Upper lobe of left lung (tissue), 6 donors: ENCODE measurements around the gene NELFE. TPM values are rescaled to one million over a fixed set of nuclear protein-coding genes. Genes with fewer than 3 reads are reported as not detected.
"Not testable (repeated sequence)": the region's sequence is repeated elsewhere in the genome, so short reads cannot be mapped to it uniquely, and the experiment has no call there.

Experiments
- ATAC-seq, 2 donors: fragments of 200-7000 bp; cut with Tn5 transposase; one replicate each; pipeline ENCODE4 v1.9.1; 2022; ENCODE audit warnings: mild to moderate bottlenecking in 2 of 2, moderate library complexity in 2 of 2; ENCODE audit not compliant: low FRiP score in 2 of 2
- DNase-seq, 2 donors: peaks; one replicate each; pipeline ENCODE4 v3.0.0-alpha.2; 2019 to 2020
- H3K27ac ChIP-seq, 4 donors: fragments of 200-600 bp; sonication (generic); one replicate each; pipeline ENCODE4 v1.5.1; 2016 to 2019
- H3K27me3 ChIP-seq, 4 donors: fragments of 200-600 bp; sonication (generic); one replicate each; pipeline ENCODE4 v1.5.1; 2017 to 2019
- H3K36me3 ChIP-seq, 4 donors: fragments of 200-600 bp; sonication (generic); one replicate each; pipeline ENCODE4 v1.5.1; 2016 to 2019
- H3K4me1 ChIP-seq, 4 donors: fragments of 200-600 bp; sonication (generic); one replicate each; pipeline ENCODE4 v1.5.1; 2018 to 2019
- H3K4me3 ChIP-seq, 4 donors: fragments of 200-600 bp; sonication (generic); one replicate each; pipeline ENCODE4 v1.5.1; 2017 to 2019; ENCODE audit warnings: mild to moderate bottlenecking in 2 of 4, moderate library complexity in 1 of 4
- H3K9me3 ChIP-seq, 4 donors: fragments of 200-600 bp; sonication (generic); one replicate each; pipeline ENCODE4 v1.5.1; 2018 to 2019
- CTCF ChIP-seq, 6 experiments: fragments of 450-650 bp in 4 of 6; fragments of 200-600 bp in 2 of 6; sonication (generic) in 2 of 6; IDR thresholded peaks; one replicate each; pipeline ENCODE4 v1.5.1; 2016 to 2019; ENCODE audit warnings: antibody characterized with exemption in 6 of 6
- EP300 ChIP-seq, 4 donors: sonication (generic); formaldehyde crosslinking; IDR thresholded peaks; one replicate each; pipeline ENCODE4 v1.5.1; 2017; ENCODE audit warnings: antibody characterized with exemption in 4 of 4, control low read depth in 2 of 4
- POLR2A ChIP-seq, 4 donors: fragments of 450-650 bp; IDR thresholded peaks; one replicate each; pipeline ENCODE4 v1.5.1; 2016 to 2017; ENCODE audit warnings: antibody characterized with exemption in 4 of 4, mild to moderate bottlenecking in 2 of 4
- POLR2AphosphoS5 ChIP-seq, 2 donors: sonication (generic); formaldehyde crosslinking; IDR thresholded peaks; one replicate each; pipeline ENCODE4 v1.5.1; 2017; ENCODE audit warnings: antibody characterized with exemption in 2 of 2
- WGBS, 2 donors: methylation state at CpG; one replicate each; pipeline ENCODE4 v1.1.5; 2017 to 2018; 5-methylcytosine and 5-hydroxymethylcytosine counted together
- total RNA-seq, 6 donors: library from RNA; depleted of rRNA in 4 of 6; stranded (reverse); fragments of >200 nt in 4 of 6; gene quantifications; one replicate each; pipeline versions ENCODE4 v1.1.0 to v1.2.1, GENCODE V29; 2016 to 2021
- donor health status: DM: no; HTN: no; CAD: no; lungs with moderate emphysema.
- donor health status: DM: no; HTN: yes; CAD: no; lungs with severe emphysema.

NELFE gene
- total RNA-seq, 6 donors from 2014 or later = 42.8 to 84.2 (median 63.0) TPM

GRCh38 chr6:31977816-31978431, 19.2 kb upstream of the NELFE start:
- Histone ChIP-seq H3K36me3 (peaks cover 7 to 16% (median 10%) of the 10 kb centered on the region in 4 donors), H3K4me1 (peaks cover 10 to 18% (median 11%) of the 10 kb centered on the region in 4 donors), H3K27ac (no peak overlapping the region), H3K9me3 (no peaks in the 10 kb centered on the region), H3K27me3 (no peaks in the 10 kb centered on the region), H3K4me3 (no peak overlapping the region)
- 96 to 97% methylated on average over 12 of the region's 12 CpGs for WGBS, 2 donors
- TF ChIP-seq EP300 (IDR thresholded peaks at IDR 0.05) = no peak
- no peak for DNase-seq
- ATAC-seq = no peak

GRCh38 chr6:31976065-31976464, 17.3 kb upstream of the NELFE start:
- DNase-seq = peak in 1 of 2 donors; percentile 84
- not testable (repeated sequence) for ATAC-seq, H3K9me3 ChIP-seq

GRCh38 chr6:31972709-31973350, 14.1 kb upstream of the NELFE start:
- Histone ChIP-seq H3K27ac (peak overlapping the region; percentile 96 to 99 (median 97)), H3K9me3 (no peaks in the 10 kb centered on the region), H3K4me1 (peaks cover 24 to 47% (median 30%) of the 10 kb centered on the region in 4 donors), H3K27me3 (no peaks in the 10 kb centered on the region), H3K4me3 (peak overlapping the region; percentile 55 to 88 (median 82)), H3K36me3 (peaks cover 13 to 34% (median 25%) of the 10 kb centered on the region in 4 donors)
- DNase-seq = no peak
- no peak for TF ChIP-seq CTCF (IDR thresholded peaks at IDR 0.05)
- TF ChIP-seq POLR2A (IDR thresholded peaks at IDR 0.05) = no peak
- TF ChIP-seq EP300 (IDR thresholded peaks at IDR 0.05) = no peak
- no peak for TF ChIP-seq POLR2AphosphoS5 (IDR thresholded peaks at IDR 0.05)
- ATAC-seq = peak in 1 of 2 donors; percentile 55
- 11 to 12% methylated on average over 13 to 14 of the region's 19 CpGs for WGBS, 2 donors

More at GRCh38 chr6:31976065-31976464, 17.3 kb upstream of the NELFE start:
- peaks cover 18 to 29% (median 20%) of the 10 kb centered on the region in 4 donors for H3K4me1 ChIP-seq
- H3K27me3 ChIP-seq, H3K4me3 ChIP-seq, H3K27ac ChIP-seq: not testable (repeated sequence)
- 97% methylated on average over 19 of the region's 30 CpGs; no CpG with 5 or more reads in 1 of the 2 donors for WGBS, 2 donors
- peaks cover 7 to 16% (median 10%) of the 10 kb centered on the region in 4 donors for H3K36me3 ChIP-seq

GRCh38 chr6:31971993-31972708, 13.4 kb upstream of the NELFE start, which contains the start of gene DXO:
TSS of gene DXO (minus strand) at chr6:31972138. CDS start at chr6:31971675, 463 bp downstream.
- TF ChIP-seq EP300 (IDR thresholded peaks at IDR 0.05) (peak in 1 of 4 donors; percentile 36), POLR2AphosphoS5 (IDR thresholded peaks at IDR 0.05) (peak; percentile 84 to 88), CTCF (IDR thresholded peaks at IDR 0.05) (peak in 2 of 6 experiments; percentile 14 to 17), POLR2A (IDR thresholded peaks at IDR 0.05) (peak in 3 of 4 donors; percentile 40 to 74 (median 50))
- Histone ChIP-seq H3K4me1 (peaks cover 24 to 47% (median 30%) of the 10 kb centered on the region in 4 donors), H3K36me3 (peaks cover 17 to 41% (median 32%) of the 10 kb centered on the region in 4 donors), H3K4me3 (peak within 1 kb of the TSS; percentile 55 to 88 (median 82)), H3K27ac (peak within 1 kb of the TSS; percentile 96 to 99 (median 97)), H3K27me3 (no peaks in the 10 kb centered on the region), H3K9me3 (no peaks in the 10 kb centered on the region)
- WGBS, 2 donors = 0% methylated on average over 1 to 43 of the region's 62 CpGs
- peak; percentile 97 to 98 for DNase-seq
- ATAC-seq = peak; percentile 96 to 97

- peak overlapping the region; percentile 55 to 88 (median 82) for H3K4me3 ChIP-seq
- no peaks in the 10 kb centered on the region for H3K27me3 ChIP-seq
- H3K4me1 ChIP-seq = peaks cover 24 to 47% (median 30%) of the 10 kb centered on the region in 4 donors
- DNase-seq (no peak), ATAC-seq (peak in 1 of 2 donors; percentile 0)
- peak overlapping the region; percentile 96 to 99 (median 97) for H3K27ac ChIP-seq
- 31 to 44% methylated on average over 12 to 29 of the region's 29 CpGs for WGBS, 2 donors
- TF ChIP-seq EP300 (IDR thresholded peaks at IDR 0.05) = no peak
- TF ChIP-seq POLR2A (IDR thresholded peaks at IDR 0.05) = peak in 1 of 4 donors; percentile 4
- H3K36me3 ChIP-seq = peaks cover 21 to 48% (median 39%) of the 10 kb centered on the region in 4 donors
- no peaks in the 10 kb centered on the region for H3K9me3 ChIP-seq
Measured at GRCh38 chr6:31971279-31971992, 12.7 kb upstream of the NELFE start.
